Dendritic cell treated with granulocyte-macrophage colony-stimulating factor and Interleukin-4, amounts not matched to agents 40 ng/mL and 50 ng/mL, for 4 days (primary cell): ENCODE data around the gene FAM131C.
A peak's percentile ranks its signal among the peaks of the same experiment; 100 is the strongest.
"Not testable (repeated sequence)": the region's sequence is repeated elsewhere in the genome, so short reads cannot be mapped to it uniquely, and the experiment has no call there.

Experiments
- H3K27ac Mint-ChIP-seq: one replicate; pipeline ENCODE4 v1.8.0; 2022; ENCODE audit warnings: mild to moderate bottlenecking, mixed read lengths
- H3K27me3 Mint-ChIP-seq: one replicate; pipeline ENCODE4 v1.8.0; 2022; ENCODE audit warnings: mild to moderate bottlenecking, mixed read lengths
- H3K36me3 Mint-ChIP-seq: one replicate; pipeline ENCODE4 v1.8.0; 2022; ENCODE audit warnings: low read depth, mixed read lengths
- H3K4me1 Mint-ChIP-seq: one replicate; pipeline ENCODE4 v1.8.0; 2022; ENCODE audit warnings: low read depth, mixed read lengths
- H3K4me3 Mint-ChIP-seq: one replicate; pipeline ENCODE4 v1.8.0; 2022; ENCODE audit warnings: mild to moderate bottlenecking, moderate library complexity, mixed read lengths
- H3K9me3 Mint-ChIP-seq: one replicate; pipeline ENCODE4 v1.8.0; 2022; ENCODE audit warnings: mixed read lengths
- intact Hi-C: fragments of 100-400 bp; cut with micrococcal nuclease; formaldehyde crosslinking; loops from one replicate; pipeline ENCODE4 v1.15.0; 2022

Gene FAM131C

GRCh38 chr1:16032388-16033102 is 40.9 kb downstream of the FAM131C start:
- intact Hi-C loops, result loop anchor here (1.0 kb wide), 1 partner anchor 23 kb away; no protein-coding TSS in a partner anchor
- Mint-ChIP-seq H3K36me3 (no peaks in the 10 kb centered on the region), H3K4me1 (peaks cover 5% of the 10 kb centered on the region), H3K27me3 (peaks cover 37% of the 10 kb centered on the region), H3K27ac (no peak overlapping the region), H3K4me3 (no peak overlapping the region), H3K9me3 (no peaks in the 10 kb centered on the region)

DNA sequence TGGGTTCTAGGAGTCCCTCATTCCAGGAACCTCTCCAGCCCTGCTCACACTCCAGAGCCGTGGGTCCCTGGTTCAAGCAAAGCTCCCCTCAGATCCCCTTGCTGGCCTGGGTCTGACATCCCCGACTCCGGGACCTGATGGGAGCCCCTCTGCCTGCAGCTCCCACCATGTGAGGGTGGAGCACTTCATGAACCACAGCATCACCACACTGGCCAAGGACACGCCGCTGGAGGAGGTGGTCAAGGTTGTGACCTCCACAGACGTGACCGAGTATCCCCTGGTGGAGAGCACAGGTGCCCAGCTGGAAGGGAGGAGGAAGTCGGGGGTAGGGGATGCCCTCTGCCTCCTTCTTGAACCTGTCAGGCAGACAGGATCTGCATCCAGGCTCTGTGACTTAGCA is 41.9 kb downstream of the FAM131C start:
- no peaks in the 10 kb centered on the region for H3K36me3 Mint-ChIP-seq
- no peak overlapping the region for H3K4me3 Mint-ChIP-seq
- peaks cover 12% of the 10 kb centered on the region for H3K4me1 Mint-ChIP-seq
- no peak overlapping the region for H3K27ac Mint-ChIP-seq
- intact Hi-C loops, result no loop called here
- H3K27me3 Mint-ChIP-seq, result peaks cover 39% of the 10 kb centered on the region
- no peaks in the 10 kb centered on the region for H3K9me3 Mint-ChIP-seq

DNA sequence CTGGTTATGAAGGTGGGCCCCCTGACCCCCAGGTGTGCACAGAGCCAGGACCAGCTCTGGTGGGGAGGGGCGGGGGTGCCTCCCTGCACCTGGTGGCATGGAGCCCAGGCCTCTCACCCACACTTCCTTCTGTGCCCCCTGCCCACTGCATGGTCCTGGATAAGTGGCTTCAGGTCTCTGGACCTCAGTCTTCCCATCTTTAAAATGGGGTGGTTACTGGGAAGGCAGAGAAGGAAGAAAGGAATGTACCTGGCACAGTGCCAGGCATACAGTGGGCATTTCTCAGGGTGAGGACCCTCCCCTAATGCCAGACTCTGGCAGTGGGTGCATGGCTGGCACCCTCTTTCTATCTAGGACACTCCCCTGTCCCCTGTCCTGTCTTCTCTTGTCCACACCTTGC is 44.2 kb downstream of the FAM131C start:
- intact Hi-C loops, result no loop called here
- Mint-ChIP-seq H3K27me3 (peaks cover 44% of the 10 kb centered on the region), H3K4me3 (no peak overlapping the region), H3K36me3 (no peaks in the 10 kb centered on the region), H3K27ac (no peak overlapping the region), H3K4me1 (peaks cover 12% of the 10 kb centered on the region), H3K9me3 (no peaks in the 10 kb centered on the region)

DNA sequence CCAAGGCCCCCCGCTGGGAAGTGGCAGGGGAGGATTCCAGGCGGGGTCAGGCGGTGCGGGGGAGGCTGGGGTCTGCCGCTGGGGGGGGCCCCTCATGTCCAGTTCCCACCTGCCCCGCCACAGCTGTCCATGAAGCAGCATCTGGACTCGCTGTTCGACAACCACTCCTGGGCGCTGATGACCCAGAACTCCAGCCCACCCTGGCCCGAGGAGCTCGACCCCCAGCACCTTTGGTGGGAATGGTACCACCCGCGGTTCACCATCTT is 44.5 kb downstream of the FAM131C start:
- Mint-ChIP-seq H3K4me1 (peaks cover 12% of the 10 kb centered on the region), H3K27me3 (peaks cover 45% of the 10 kb centered on the region)
- H3K36me3 Mint-ChIP-seq, H3K9me3 Mint-ChIP-seq, H3K27ac Mint-ChIP-seq, intact Hi-C loops, H3K4me3 Mint-ChIP-seq: not testable (repeated sequence)

DNA sequence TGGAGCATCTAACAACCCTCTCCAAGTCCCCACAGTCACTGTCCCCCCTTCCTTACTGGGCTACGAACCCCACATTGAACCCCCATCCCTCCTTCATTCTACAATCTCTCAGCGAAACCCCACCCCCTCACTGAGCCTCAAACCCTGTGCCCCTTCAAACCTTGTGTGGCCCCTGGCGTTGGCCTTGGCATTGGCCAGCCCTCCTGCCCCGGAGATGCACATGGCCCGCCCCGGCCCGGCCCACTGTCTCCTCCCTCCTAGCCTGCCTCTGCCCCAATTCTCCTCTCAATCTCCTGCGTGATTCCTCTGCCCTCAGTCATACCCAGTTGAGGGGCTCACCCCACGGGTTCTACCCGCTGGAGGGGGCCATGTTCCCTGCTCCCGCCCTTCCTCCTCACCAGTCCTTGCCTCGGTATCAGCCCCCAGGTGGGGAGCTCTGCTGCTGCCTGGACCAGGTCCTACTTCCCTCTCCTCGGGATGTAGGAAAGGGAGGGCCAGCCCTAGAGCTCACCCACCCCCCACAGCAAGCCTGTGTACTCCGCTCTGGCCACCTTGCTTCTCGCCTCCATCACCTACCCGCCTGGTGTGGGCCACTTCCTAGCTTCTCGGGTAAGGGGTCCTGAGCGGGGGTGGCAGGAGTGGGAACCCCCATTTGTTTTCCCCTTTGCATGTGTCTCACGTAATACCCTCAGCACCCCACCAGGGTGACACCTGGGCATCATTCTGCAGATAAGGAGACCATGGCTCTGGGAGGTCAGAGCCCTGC is 45.0 kb downstream of the FAM131C start:
- Mint-ChIP-seq H3K9me3 (no peaks in the 10 kb centered on the region), H3K27ac (no peak overlapping the region), H3K4me1 (peaks cover 12% of the 10 kb centered on the region), H3K36me3 (no peaks in the 10 kb centered on the region), H3K27me3 (peaks cover 45% of the 10 kb centered on the region), H3K4me3 (no peak overlapping the region)
- intact Hi-C loops, result no loop called here

DNA sequence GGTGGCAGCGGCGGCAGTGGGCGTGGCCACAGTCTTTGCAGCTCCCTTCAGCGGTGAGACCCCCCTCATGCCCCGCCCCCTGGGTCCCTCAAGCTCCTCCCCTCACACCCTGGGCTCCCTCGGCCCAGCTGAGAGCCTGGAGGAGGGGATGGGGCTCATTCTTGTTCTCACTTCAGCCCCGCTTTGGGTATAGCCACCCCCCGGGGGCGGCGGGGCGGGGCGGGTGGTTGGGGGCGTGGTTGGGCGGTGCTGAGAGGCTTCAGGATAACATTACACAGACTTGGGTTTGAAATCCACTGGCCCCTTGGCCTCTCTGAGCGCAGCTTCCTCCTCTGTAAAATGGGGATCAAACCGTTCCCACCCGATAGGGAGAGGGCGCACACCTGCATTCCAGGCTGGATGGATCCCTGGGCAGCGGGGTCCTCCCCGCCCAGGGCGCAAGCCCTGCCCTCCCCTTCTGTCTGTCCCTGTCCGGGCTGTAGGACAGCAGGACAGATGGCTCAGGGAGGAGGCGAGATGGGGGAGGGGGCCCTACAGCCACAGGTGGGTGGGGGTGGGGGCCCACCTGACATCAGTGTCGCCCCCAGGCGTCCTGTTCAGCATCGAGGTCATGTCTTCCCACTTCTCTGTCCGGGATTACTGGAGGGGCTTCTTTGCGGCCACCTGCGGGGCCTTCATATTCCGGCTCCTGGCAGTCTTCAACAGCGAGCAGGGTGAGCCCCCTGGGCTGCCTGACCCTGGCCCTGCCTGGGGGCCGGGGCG is 46.5 kb downstream of the FAM131C start:
- intact Hi-C loops, result no loop called here
- H3K36me3 Mint-ChIP-seq, result no peaks in the 10 kb centered on the region
- H3K27me3 Mint-ChIP-seq, result peaks cover 55% of the 10 kb centered on the region
- no peak overlapping the region for H3K27ac Mint-ChIP-seq
- H3K4me1 Mint-ChIP-seq, result peaks cover 7% of the 10 kb centered on the region
- H3K9me3 Mint-ChIP-seq, result no peaks in the 10 kb centered on the region
- H3K4me3 Mint-ChIP-seq, result no peak overlapping the region

GRCh38 chr1:16026302-16026701 is 47.1 kb downstream of the FAM131C start:
- peaks cover 57% of the 10 kb centered on the region for H3K27me3 Mint-ChIP-seq
- H3K4me1 Mint-ChIP-seq, H3K36me3 Mint-ChIP-seq, H3K9me3 Mint-ChIP-seq, H3K4me3 Mint-ChIP-seq, H3K27ac Mint-ChIP-seq, intact Hi-C loops: not testable (repeated sequence)

DNA sequence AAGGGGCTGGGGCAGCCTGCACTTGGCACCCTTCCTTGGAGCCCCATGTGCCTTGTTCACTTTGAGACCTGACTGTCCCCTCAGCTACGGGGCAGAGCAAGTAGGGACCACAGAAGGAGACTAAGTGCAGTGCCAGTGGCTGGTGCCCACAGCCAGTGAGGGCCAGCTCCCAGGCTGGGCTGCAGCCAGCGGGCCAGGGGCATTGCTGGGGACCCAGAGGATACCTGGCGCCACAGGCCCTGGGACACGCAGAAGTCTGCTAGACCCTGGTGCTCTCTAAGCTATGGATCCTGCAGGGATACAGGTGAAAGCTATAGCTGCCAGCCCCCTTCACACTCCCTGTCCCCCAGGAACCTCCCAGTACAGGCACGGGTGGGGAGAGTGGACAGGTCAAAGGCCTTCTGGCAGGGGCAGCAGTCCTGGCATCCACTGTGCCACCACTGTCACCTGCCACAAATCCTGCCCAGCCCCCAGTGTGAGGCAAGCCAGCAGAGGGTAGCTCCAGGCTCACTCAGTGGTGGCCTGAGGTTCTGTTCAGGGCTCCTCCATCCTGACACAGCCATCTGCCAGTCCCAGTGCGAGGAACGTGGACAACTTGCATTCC is 50.3 kb downstream of the FAM131C start:
- H3K27me3 Mint-ChIP-seq, result peaks cover 57% of the 10 kb centered on the region
- intact Hi-C loops, result no loop called here
- H3K4me3 Mint-ChIP-seq, result no peak overlapping the region
- no peaks in the 10 kb centered on the region for H3K9me3 Mint-ChIP-seq
- H3K27ac Mint-ChIP-seq, result no peak overlapping the region
- no peaks in the 10 kb centered on the region for H3K36me3 Mint-ChIP-seq
- peaks cover 11% of the 10 kb centered on the region for H3K4me1 Mint-ChIP-seq

DNA sequence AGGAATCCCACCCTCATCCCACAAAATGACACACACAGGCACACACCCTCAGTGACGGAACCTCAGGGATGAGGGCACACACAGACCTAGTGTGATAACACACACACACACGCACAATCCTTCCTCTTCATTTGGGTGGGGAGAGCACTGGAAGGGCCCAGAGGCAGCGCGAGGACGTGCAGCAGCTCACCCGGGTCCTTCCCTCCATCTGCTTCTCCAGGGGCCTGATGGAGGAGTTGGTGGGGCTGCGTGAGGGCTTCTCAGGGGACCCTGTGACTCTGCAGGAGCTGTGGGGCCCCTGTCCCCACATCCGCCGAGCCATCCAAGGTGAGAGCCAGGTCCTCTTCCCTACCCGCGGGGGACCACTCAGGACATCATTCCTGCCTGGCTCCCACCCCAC is 51.1 kb downstream of the FAM131C start:
- no peak overlapping the region for H3K27ac Mint-ChIP-seq
- H3K27me3 Mint-ChIP-seq, result peaks cover 53% of the 10 kb centered on the region
- H3K4me1 Mint-ChIP-seq, result peaks cover 19% of the 10 kb centered on the region
- H3K36me3 Mint-ChIP-seq, result no peaks in the 10 kb centered on the region
- no peak overlapping the region for H3K4me3 Mint-ChIP-seq
- intact Hi-C loops, result no loop called here
- H3K9me3 Mint-ChIP-seq, result no peaks in the 10 kb centered on the region

GRCh38 chr1:16021681-16022080 is 51.8 kb downstream of the FAM131C start, which contains the start of gene CLCNKA:
Gene CLCNKA, plus strand, starts transcription at chr1:16022036. Its CDS starts 584 bp downstream, at chr1:16022620.
- peaks cover 46% of the 10 kb centered on the region for H3K27me3 Mint-ChIP-seq
- H3K4me3 Mint-ChIP-seq, result no peak within 1 kb of the TSS
- peak within 1 kb of the TSS; percentile 5 for H3K27ac Mint-ChIP-seq
- H3K4me1 Mint-ChIP-seq, result peaks cover 12% of the 10 kb centered on the region
- no peaks in the 10 kb centered on the region for H3K9me3 Mint-ChIP-seq
- intact Hi-C loops, result no loop called here
- H3K36me3 Mint-ChIP-seq, result no peaks in the 10 kb centered on the region

DNA sequence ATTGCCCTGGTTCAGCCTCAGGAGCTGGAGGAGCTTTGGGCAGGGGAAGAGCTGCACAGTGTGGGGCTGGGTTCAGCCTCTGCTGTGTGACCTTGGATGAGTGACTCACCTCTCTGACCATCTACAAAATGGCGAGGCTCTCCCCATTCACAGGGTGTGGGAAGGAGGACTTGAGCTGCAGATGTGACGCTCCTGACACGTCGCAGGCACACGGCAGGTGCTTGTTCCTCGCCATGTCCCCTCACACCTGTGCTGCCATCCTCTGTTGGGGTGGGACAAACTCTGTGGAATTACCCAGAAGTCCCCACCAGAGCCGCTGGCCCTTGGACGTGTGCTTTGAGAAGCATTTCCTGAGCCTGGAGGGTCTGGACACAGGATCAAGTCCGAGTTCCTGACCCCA is 52.6 kb downstream of the FAM131C start:
- H3K27me3 Mint-ChIP-seq, result peaks cover 43% of the 10 kb centered on the region
- H3K4me3 Mint-ChIP-seq, H3K9me3 Mint-ChIP-seq, H3K27ac Mint-ChIP-seq, H3K36me3 Mint-ChIP-seq, intact Hi-C loops: not testable (repeated sequence)
- H3K4me1 Mint-ChIP-seq, result peaks cover 12% of the 10 kb centered on the region

GRCh38 chr1:16020325-16020724 is 53.1 kb downstream of the FAM131C start:
- H3K4me1 Mint-ChIP-seq, result peaks cover 12% of the 10 kb centered on the region
- no peaks in the 10 kb centered on the region for H3K9me3 Mint-ChIP-seq
- H3K36me3 Mint-ChIP-seq, result no peaks in the 10 kb centered on the region
- H3K4me3 Mint-ChIP-seq, result no peak overlapping the region
- no peak overlapping the region for H3K27ac Mint-ChIP-seq
- intact Hi-C loops, result no loop called here
- peaks cover 44% of the 10 kb centered on the region for H3K27me3 Mint-ChIP-seq

DNA sequence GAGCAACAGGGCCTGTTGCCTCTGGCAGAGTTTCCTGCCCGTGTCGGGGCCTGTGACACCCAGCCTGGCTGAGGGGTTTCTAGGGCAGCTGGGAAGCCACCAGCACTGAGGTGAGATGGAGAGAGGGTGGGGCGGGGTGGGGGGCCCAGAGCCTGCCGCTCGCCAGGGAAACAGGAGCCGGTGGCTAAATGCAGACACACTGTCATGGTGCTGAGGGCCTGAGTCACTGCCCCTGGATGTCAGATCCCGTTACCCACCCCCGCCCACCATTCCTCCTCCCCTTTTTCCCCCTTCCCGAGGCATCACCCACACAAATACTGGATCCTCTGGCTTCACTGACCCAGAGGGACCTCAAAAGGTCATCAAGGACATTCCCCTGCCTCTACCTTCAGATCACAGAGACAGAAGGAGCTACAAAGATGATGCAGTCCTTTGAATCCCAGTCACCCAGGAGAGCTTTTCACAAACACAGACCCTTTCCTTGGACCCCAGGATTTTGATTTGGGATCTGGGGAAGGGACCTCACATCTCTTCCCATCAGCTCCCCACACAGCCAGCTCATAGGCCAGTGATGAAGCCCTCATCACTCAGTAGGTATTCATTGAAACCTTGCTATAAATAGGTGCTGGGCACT is 53.7 kb downstream of the FAM131C start:
- no peaks in the 10 kb centered on the region for H3K9me3 Mint-ChIP-seq
- H3K4me3 Mint-ChIP-seq, result no peak overlapping the region
- peaks cover 49% of the 10 kb centered on the region for H3K27me3 Mint-ChIP-seq
- no peak overlapping the region for H3K27ac Mint-ChIP-seq
- peaks cover 17% of the 10 kb centered on the region for H3K4me1 Mint-ChIP-seq
- H3K36me3 Mint-ChIP-seq, result no peaks in the 10 kb centered on the region
- intact Hi-C loops, result no loop called here
